Choroid plexus epithelial cell (primary cell): ENCODE measurements around the gene SSTR4.

Experiments used
- DNase-seq: peaks from one replicate; pipeline ENCODE4 v3.0.0-alpha.2; 2010; ENCODE audit warnings: low read depth
- H3K4me3 ChIP-seq: 2 replicates; pipeline ENCODE4 v1.5.1; 2011; ENCODE audit warnings: low read depth, mild to moderate bottlenecking, control low read depth, low read length, moderate library complexity
- TF ChIP-seq, protein P1 (sequence below): conservative IDR thresholded peaks from 2 replicates; pipeline ENCODE4 v1.5.1; 2011; ENCODE audit warnings: low read depth, mild to moderate bottlenecking, control low read depth, inconsistent platforms, low read length, moderate library complexity

SSTR4 gene

DNA sequence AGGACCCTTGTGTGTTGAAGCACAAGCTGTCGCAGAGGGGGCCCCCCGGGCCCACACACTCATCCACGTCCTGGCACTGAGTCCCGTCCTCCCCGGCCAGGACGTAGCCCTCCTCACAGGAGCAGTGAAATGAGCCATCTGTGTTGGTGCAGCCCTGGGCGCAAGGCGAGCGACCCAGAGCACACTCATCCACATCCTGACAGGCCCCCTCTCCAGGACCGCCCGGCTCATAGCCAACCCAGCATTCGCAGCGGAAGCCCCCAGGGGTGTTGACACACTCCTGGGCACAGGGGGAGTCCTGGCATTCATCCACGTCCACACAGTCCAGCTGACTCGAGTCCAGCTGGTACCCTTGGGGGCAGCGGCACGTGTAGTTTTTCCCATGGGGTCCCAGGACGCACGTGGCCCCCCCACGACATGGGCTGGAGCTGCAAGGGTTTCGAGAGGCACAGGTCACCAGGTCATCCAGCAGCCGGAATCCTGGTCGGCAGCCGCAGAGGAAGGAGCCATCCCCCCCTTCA is 49.8 kb downstream of the SSTR4 start:
- H3K4me3 ChIP-seq, result no peak overlapping the region
- DNase-seq, result no peak
- TF ChIP-seq, protein P1, sequence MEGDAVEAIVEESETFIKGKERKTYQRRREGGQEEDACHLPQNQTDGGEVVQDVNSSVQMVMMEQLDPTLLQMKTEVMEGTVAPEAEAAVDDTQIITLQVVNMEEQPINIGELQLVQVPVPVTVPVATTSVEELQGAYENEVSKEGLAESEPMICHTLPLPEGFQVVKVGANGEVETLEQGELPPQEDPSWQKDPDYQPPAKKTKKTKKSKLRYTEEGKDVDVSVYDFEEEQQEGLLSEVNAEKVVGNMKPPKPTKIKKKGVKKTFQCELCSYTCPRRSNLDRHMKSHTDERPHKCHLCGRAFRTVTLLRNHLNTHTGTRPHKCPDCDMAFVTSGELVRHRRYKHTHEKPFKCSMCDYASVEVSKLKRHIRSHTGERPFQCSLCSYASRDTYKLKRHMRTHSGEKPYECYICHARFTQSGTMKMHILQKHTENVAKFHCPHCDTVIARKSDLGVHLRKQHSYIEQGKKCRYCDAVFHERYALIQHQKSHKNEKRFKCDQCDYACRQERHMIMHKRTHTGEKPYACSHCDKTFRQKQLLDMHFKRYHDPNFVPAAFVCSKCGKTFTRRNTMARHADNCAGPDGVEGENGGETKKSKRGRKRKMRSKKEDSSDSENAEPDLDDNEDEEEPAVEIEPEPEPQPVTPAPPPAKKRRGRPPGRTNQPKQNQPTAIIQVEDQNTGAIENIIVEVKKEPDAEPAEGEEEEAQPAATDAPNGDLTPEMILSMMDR, result no peak

DNA sequence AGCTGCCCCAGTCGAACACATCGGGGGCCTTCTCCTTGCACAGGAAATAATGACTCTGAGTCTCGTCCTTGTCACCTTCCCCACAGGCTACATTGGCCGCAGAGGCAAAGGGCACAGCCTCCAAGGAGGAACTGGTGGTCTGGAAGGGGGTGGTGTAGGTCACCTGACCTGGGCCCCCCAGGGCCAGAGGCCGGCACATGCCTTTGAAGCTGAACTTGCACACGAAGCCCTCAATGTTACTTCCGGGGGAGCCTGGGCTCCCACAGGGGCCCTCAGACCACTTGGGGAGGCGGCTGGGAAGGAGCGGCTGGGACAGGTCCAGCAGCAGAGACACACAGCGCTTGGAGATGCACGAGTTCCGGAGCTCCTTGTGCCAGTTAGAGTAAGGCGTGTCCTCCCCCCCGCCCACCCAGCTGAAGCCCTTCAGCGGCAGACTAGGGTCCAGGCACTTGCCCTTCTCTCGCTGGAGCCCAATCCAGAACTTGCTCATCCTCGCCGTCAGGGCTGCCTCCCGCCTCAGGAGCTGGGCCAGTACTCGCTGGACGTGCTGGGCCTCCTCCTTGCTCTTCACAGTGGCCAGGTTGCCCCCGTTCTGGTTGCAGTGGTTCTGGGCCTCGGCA is 50.4 kb downstream of the SSTR4 start:
- DNase-seq, result no peak
- no peak overlapping the region for H3K4me3 ChIP-seq
- TF ChIP-seq, protein P1, result no peak

DNA sequence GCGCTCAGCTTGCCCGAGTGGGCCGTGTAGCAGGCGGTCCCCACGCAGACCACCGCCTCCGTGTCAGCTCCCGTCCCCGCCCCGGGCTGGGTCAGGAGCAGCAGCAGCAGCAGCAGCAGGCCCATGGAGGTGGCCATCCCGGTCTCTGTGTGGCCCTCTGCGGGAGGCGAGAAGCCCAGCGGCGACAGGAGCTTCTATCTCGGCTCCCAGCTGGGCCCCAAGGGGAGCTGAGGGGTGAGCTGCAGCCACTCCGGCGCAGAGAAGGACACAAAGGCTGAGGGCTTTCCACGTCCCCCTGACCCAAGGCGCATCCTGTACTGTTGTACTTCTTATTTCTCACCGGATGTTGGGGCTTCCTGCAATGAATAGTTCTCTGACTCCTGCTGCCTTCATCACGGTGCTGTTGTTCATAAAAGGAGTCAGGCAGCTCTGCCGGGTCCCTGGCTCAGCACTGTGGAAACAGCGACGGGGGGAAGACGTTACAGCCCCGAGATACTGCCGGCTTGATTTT is 51.0 kb downstream of the SSTR4 start, which contains the start of gene CD93:
CD93 (minus strand) TSS at position 269 of the 511 bp plus-strand sequence; CDS start at position 137, 132 bp downstream.
- peak; percentile 71 for DNase-seq
- TF ChIP-seq, protein P1, result no peak
- H3K4me3 ChIP-seq, result no peak within 1 kb of the TSS

DNA sequence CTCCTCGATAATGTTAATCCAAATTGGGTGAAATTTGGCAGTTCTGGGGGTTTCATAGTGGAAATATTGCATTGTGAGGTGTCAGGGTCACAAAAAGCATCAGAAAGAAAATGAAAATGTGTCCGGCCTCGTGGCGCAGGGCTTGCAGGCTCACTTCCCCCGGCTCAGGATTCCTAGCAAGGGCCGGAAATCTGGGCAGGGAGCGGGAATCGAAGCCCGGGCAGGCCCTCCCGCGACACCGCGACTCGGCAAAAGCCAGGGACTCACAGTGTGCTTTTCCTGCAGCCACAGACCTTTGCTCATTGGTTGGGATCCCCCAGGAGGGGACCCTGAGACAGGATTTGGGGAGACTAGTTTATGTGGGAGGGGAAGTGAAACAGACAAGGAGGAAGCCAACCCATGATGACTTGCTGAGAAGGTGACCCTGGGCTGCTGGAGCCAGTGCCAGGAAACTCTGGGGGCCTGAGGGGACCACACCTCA is 51.9 kb downstream of the SSTR4 start:
- TF ChIP-seq, protein P1, result no peak
- no peak for DNase-seq
- no peak overlapping the region for H3K4me3 ChIP-seq

DNA sequence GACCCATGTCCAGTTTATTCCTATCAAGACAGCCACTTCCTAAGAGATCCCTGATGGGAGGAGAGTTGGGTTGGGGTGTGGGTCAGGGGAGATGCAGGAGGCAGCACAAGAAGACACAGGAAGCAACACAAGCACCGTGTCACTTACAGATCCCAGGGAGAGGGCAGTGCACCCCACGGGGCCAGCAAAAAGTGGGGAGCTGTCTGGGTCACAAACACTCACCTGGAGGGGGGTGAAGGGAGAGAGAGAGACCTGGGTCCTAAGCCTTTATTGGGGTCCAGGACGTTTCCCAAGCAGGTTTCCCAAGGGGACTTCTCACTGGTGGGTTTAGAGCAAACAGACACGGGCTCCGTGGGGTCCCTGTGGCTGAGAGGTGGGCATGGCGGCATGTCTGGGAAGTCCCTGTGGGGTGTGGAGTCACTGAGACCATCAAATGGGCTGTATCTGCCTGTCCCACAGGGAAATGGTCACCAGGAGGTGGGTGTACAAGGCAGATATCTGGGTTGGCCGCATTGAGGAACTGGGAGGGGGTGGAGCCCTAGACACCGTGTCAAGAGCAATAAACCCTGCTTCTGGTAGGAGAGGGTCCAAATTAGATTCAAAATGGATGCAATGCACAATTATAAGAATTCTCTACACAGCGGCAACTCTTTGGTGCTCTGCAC is 52.6 kb downstream of the SSTR4 start:
- TF ChIP-seq, protein P1, result no peak
- H3K4me3 ChIP-seq, result no peak overlapping the region
- no peak for DNase-seq
